HepG2 (cell line): ENCODE results near the gene ZNF512B. TPM values are rescaled to one million over a fixed set of nuclear protein-coding genes. Genes with fewer than 3 reads are reported as not detected.
A peak's percentile ranks its signal among the peaks of the same experiment; 100 is the strongest.

Source experiments
- BHLHE40 ChIP-seq: IDR thresholded peaks from 2 replicates; pipeline ENCODE4 v1.6.1; 2011; ENCODE audit warnings: low read length, improper control_type of control experiment
- CHD2 ChIP-seq: IDR thresholded peaks from 2 replicates; pipeline ENCODE4 v1.6.1; 2011; ENCODE audit warnings: low read depth, low read length, improper control_type of control experiment
- E2F1 ChIP-seq: sonication (generic); formaldehyde crosslinking; IDR thresholded peaks from 2 replicates; pipeline ENCODE4 v1.5.0; 2020; ENCODE audit warnings: missing genetic modification reagents
- FLYWCH1 ChIP-seq: sonication (generic); formaldehyde crosslinking; IDR thresholded peaks from 2 replicates; pipeline ENCODE4 v1.8.1; 2023; ENCODE audit warnings: mild to moderate bottlenecking, missing genetic modification reagents
- KLF9 ChIP-seq: IDR thresholded peaks from 2 replicates; pipeline ENCODE4 v1.6.1; 2016; ENCODE audit warnings: low read depth
- MEIS1 ChIP-seq: sonication (generic); formaldehyde crosslinking; IDR thresholded peaks from 2 replicates; pipeline ENCODE4 v1.9.0; 2021; ENCODE audit warnings: mild to moderate bottlenecking, missing genetic modification reagents, moderate library complexity, borderline replicate concordance
- MXD3 ChIP-seq: IDR thresholded peaks from 2 replicates; pipeline ENCODE4 v1.6.1; 2016; ENCODE audit warnings: mild to moderate bottlenecking, missing biosample characterization, missing genetic modification reagents
- NCOA1 ChIP-seq: sonication (generic); formaldehyde crosslinking; IDR thresholded peaks from 2 replicates; pipeline ENCODE4 v1.9.0; 2021; ENCODE audit warnings: missing genetic modification reagents
- NFYB ChIP-seq: sonication (generic); formaldehyde crosslinking; IDR thresholded peaks from 2 replicates; pipeline ENCODE4 v1.4.0; 2020; ENCODE audit warnings: missing genetic modification reagents
- PRPF4 ChIP-seq: fragments of 200-400 bp; formaldehyde crosslinking; IDR thresholded peaks from 2 replicates; pipeline ENCODE4 v1.6.1; 2016; ENCODE audit warnings: low read length, low read depth; ENCODE audit not compliant: poor library complexity, severe bottlenecking
- SOX6 ChIP-seq, 2 experiments: fragments of 450-650 bp in 1 of 2; sonication (generic) in 1 of 2; formaldehyde crosslinking in 1 of 2; IDR thresholded peaks; 2 replicates each; pipeline versions ENCODE4 v1.4.0 to v1.6.1; 2017 to 2020; ENCODE audit warnings: antibody characterized with exemption in 1 of 2, mild to moderate bottlenecking in 1 of 2, missing genetic modification reagents in 1 of 2
- SPEN ChIP-seq: sonication (generic); formaldehyde crosslinking; IDR thresholded peaks from 2 replicates; pipeline ENCODE4 v1.5.1; 2020; ENCODE audit warnings: low read depth, mild to moderate bottlenecking, missing genetic modification reagents
- TEAD3 ChIP-seq: optimal IDR thresholded peaks from 2 replicates; pipeline ENCODE3; 2016; ENCODE audit warnings: borderline replicate concordance
- ZFY ChIP-seq: sonication (generic); formaldehyde crosslinking; IDR thresholded peaks from 2 replicates; pipeline ENCODE4 v1.4.0; 2020; ENCODE audit warnings: missing genetic modification reagents
- ZFYVE20 ChIP-seq: sonication (generic); formaldehyde crosslinking; IDR thresholded peaks from 2 replicates; pipeline ENCODE4 v1.8.0; 2023; ENCODE audit warnings: low read depth, mild to moderate bottlenecking, moderate library complexity, missing genetic modification reagents, borderline replicate concordance
- ZMYM3 ChIP-seq: sonication (generic); formaldehyde crosslinking; IDR thresholded peaks from 2 replicates; pipeline ENCODE4 v1.5.1; 2020; ENCODE audit warnings: mild to moderate bottlenecking, missing genetic modification reagents
- ZNF12 ChIP-seq: sonication (generic); formaldehyde crosslinking; IDR thresholded peaks from 2 replicates; pipeline ENCODE4 v1.5.0; 2020; ENCODE audit warnings: missing genetic modification reagents
- ZNF121 ChIP-seq: sonication (generic); formaldehyde crosslinking; IDR thresholded peaks from 2 replicates; pipeline ENCODE4 v1.5.0; 2020; ENCODE audit warnings: mild to moderate bottlenecking, missing genetic modification reagents
- ZNF180 ChIP-seq: sonication (generic); formaldehyde crosslinking; IDR thresholded peaks from 2 replicates; pipeline ENCODE4 v1.4.0; 2020; ENCODE audit warnings: low read depth, missing genetic modification reagents, borderline replicate concordance
- ZNF343 ChIP-seq: sonication (generic); formaldehyde crosslinking; IDR thresholded peaks from 2 replicates; pipeline ENCODE4 v1.4.0; 2020; ENCODE audit warnings: mild to moderate bottlenecking, missing genetic modification reagents
- ZNF451 ChIP-seq: sonication (generic); formaldehyde crosslinking; IDR thresholded peaks from 2 replicates; pipeline ENCODE4 v1.5.0; 2020; ENCODE audit warnings: mild to moderate bottlenecking, missing genetic modification reagents
- ZNF530 ChIP-seq: sonication (generic); formaldehyde crosslinking; IDR thresholded peaks from 2 replicates; pipeline ENCODE4 v1.5.0; 2020; ENCODE audit warnings: low read depth, mild to moderate bottlenecking, missing genetic modification reagents
- ZNF768 ChIP-seq: sonication (generic); formaldehyde crosslinking; IDR thresholded peaks from 2 replicates; pipeline ENCODE4 v1.4.0; 2020; ENCODE audit warnings: missing genetic modification reagents
- ZSCAN9 ChIP-seq: IDR thresholded peaks from 2 replicates; pipeline ENCODE4 v1.6.1; 2016; ENCODE audit warnings: borderline replicate concordance
- polyA plus RNA-seq, 8 experiments: library from polyadenylated mRNA; depleted of rRNA in 3 of 8; stranded (reverse) in 7 of 8; unstranded in 1 of 8; fragments of >200 nt; fragmentation: Illumina TruSeq in 4 of 8; extraction: Trizol in 4 of 8; gene quantifications; 2 replicates each; pipeline versions ENCODE4 v1.2.1 to v1.2.3, GENCODE V29; 2011 to 2016; ENCODE audit warnings: low read depth in 4 of 8, missing spikeins in 1 of 8, mixed read lengths in 1 of 8; ENCODE audit not compliant: insufficient read depth in 1 of 8
- total RNA-seq, 5 experiments: library from RNA; depleted of rRNA; stranded (reverse); fragments of >200 nt; fragmentation: Illumina TruSeq; extraction: Trizol; gene quantifications; 2 replicates each; pipeline ENCODE4 v1.2.3, GENCODE V29; 2016; ENCODE audit warnings: low read depth in 1 of 5
- TF ChIP-seq, protein P1 (sequence below): sonication (generic); formaldehyde crosslinking; IDR thresholded peaks from 2 replicates; pipeline ENCODE4 v1.5.0; 2020; ENCODE audit warnings: mild to moderate bottlenecking, missing genetic modification reagents, borderline replicate concordance

Gene ZNF512B
- total and polyA plus RNA-seq, 2 of the 13 experiments (the other 11 are each of a cell fraction or from before 2014, with no cell fraction given) = 11.5 to 30.6 TPM

GRCh38 chr20:63955827-63956663 is 13.7 kb downstream of the ZNF512B start, which contains the start of gene UCKL1 (continued):
- TF ChIP-seq, protein P1, sequence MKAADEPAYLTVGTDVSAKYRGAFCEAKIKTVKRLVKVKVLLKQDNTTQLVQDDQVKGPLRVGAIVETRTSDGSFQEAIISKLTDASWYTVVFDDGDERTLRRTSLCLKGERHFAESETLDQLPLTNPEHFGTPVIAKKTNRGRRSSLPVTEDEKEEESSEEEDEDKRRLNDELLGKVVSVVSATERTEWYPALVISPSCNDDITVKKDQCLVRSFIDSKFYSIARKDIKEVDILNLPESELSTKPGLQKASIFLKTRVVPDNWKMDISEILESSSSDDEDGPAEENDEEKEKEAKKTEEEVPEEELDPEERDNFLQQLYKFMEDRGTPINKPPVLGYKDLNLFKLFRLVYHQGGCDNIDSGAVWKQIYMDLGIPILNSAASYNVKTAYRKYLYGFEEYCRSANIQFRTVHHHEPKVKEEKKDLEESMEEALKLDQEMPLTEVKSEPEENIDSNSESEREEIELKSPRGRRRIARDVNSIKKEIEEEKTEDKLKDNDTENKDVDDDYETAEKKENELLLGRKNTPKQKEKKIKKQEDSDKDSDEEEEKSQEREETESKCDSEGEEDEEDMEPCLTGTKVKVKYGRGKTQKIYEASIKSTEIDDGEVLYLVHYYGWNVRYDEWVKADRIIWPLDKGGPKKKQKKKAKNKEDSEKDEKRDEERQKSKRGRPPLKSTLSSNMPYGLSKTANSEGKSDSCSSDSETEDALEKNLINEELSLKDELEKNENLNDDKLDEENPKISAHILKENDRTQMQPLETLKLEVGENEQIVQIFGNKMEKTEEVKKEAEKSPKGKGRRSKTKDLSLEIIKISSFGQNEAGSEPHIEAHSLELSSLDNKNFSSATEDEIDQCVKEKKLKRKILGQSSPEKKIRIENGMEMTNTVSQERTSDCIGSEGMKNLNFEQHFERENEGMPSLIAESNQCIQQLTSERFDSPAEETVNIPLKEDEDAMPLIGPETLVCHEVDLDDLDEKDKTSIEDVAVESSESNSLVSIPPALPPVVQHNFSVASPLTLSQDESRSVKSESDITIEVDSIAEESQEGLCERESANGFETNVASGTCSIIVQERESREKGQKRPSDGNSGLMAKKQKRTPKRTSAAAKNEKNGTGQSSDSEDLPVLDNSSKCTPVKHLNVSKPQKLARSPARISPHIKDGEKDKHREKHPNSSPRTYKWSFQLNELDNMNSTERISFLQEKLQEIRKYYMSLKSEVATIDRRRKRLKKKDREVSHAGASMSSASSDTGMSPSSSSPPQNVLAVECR = peak; percentile 99
- TF ChIP-seq ZNF343 (CRISPR knock-in tag) (peak; percentile 99), TEAD3 (CRISPR knock-in tag) (peak; percentile 67), SOX6 (IDR thresholded peaks at IDR 0.05) (no peak), SOX6 (CRISPR knock-in tag; IDR thresholded peaks at IDR 0.05) (peak; percentile 79), CHD2 (peak; percentile 80), ZNF12 (CRISPR knock-in tag) (peak; percentile 67), ZNF451 (CRISPR knock-in tag) (peak; percentile 99), ZNF121 (CRISPR knock-in tag) (peak; percentile 30), ZFYVE20 (CRISPR knock-in tag) (peak; percentile 94; the same call in 1 of the 2 replicates), ZMYM3 (CRISPR knock-in tag) (peak; percentile 61; the same call in 1 of the 2 replicates), KLF9 (CRISPR knock-in tag) (peak; percentile 96), BHLHE40 (peak; percentile 91), E2F1 (CRISPR knock-in tag) (peak; percentile 91), NFYB (CRISPR knock-in tag) (peak; percentile 69), FLYWCH1 (CRISPR knock-in tag) (0 out of 2 replicates have a peak, but pooled peaks have one; percentile 36), SPEN (peak; percentile 99), ZNF768 (CRISPR knock-in tag) (peak; percentile 85; the same call in 1 of the 2 replicates), ZNF180 (CRISPR knock-in tag) (peak; percentile 94), NCOA1 (peak; percentile 100), ZFY (CRISPR knock-in tag) (peak; percentile 100), MEIS1 (CRISPR knock-in tag) (peak; percentile 99), ZSCAN9 (peak; percentile 87), MXD3 (CRISPR knock-in tag) (peak; percentile 99), PRPF4 (no peak), ZNF530 (CRISPR knock-in tag) (peak; percentile 92)
